Mesodermal cell (in vitro differentiated cells): ENCODE measurements around the gene PCDHGA5.
"Not testable (repeated sequence)": the region's sequence is repeated elsewhere in the genome, so short reads cannot be mapped to it uniquely, and the experiment has no call there.

ENCODE experiments used
- H3K27ac ChIP-seq: 2 replicates; pipeline ENCODE4 v1.7.0; 2013; ENCODE audit warnings: mild to moderate bottlenecking, low read depth, low read length, moderate library complexity; ENCODE audit not compliant: severe bottlenecking
- H3K36me3 ChIP-seq: 2 replicates; pipeline ENCODE4 v1.7.1; 2013; ENCODE audit warnings: mild to moderate bottlenecking, low read length, moderate library complexity; ENCODE audit not compliant: control insufficient read depth, insufficient read depth
- H3K4me1 ChIP-seq: one replicate; pipeline ENCODE4 v1.7.1; 2013; ENCODE audit warnings: mild to moderate bottlenecking, low read length; ENCODE audit not compliant: insufficient read depth, control insufficient read depth, poor library complexity, severe bottlenecking
- H3K4me3 ChIP-seq: 2 replicates; pipeline ENCODE4 v1.7.0; 2013; ENCODE audit warnings: low read length, control low read depth, mild to moderate bottlenecking; ENCODE audit not compliant: insufficient read depth, poor library complexity, severe bottlenecking; ENCODE audit errors: extremely low read depth
- H3K9me3 ChIP-seq: 2 replicates; pipeline ENCODE4 v1.7.1; 2013; ENCODE audit warnings: mild to moderate bottlenecking, low read length, moderate library complexity; ENCODE audit not compliant: control insufficient read depth
- WGBS, 2 experiments: methylation state at CpG; one replicate each; pipeline ENCODE4 v1.1.5; 2013; ENCODE audit warnings: missing lambda C conversion rate in 2 of 2; ENCODE audit not compliant: insufficient coverage in 2 of 2; 5-methylcytosine and 5-hydroxymethylcytosine counted together

Gene PCDHGA5

GRCh38 chr5:141389153-141390042 is 25.4 kb downstream of the PCDHGA5 start:
- Histone ChIP-seq H3K36me3 (peaks cover 15% of the 10 kb centered on the region), H3K9me3 (peaks cover 56% of the 10 kb centered on the region), H3K4me3 (no peak overlapping the region), H3K4me1 (no peaks in the 10 kb centered on the region), H3K27ac (no peak overlapping the region)
- 95 to 97% methylated on average over 70 to 77 of the region's 77 CpGs for WGBS, 2 experiments

- peaks cover 15% of the 10 kb centered on the region for H3K36me3 ChIP-seq
Measured at GRCh38 chr5:141392429-141393198, 28.7 kb downstream of the PCDHGA5 start, which contains the start of gene PCDHGA8. TSS of gene PCDHGA8 (plus strand) at chr5:141392633. CDS start at chr5:141392814, 181 bp downstream.

GRCh38 chr5:141393267-141393666 is 29.3 kb downstream of the PCDHGA5 start:
- WGBS, 2 experiments: 95% methylated on average over 19 to 20 of the region's 21 CpGs
- no peak overlapping the region for H3K4me3 ChIP-seq
- H3K36me3 ChIP-seq: peaks cover 15% of the 10 kb centered on the region
- H3K9me3 ChIP-seq: peaks cover 63% of the 10 kb centered on the region
- H3K27ac ChIP-seq: no peak overlapping the region
- H3K4me1 ChIP-seq: no peaks in the 10 kb centered on the region

More at GRCh38 chr5:141392429-141393198, 28.7 kb downstream of the PCDHGA5 start, which contains the start of gene PCDHGA8:
- H3K4me1 ChIP-seq: no peaks in the 10 kb centered on the region
- peaks cover 63% of the 10 kb centered on the region for H3K9me3 ChIP-seq
- no peak within 1 kb of the TSS for H3K27ac ChIP-seq
- 92 to 96% methylated on average over 31 to 37 of the region's 38 CpGs for WGBS, 2 experiments
- no peak within 1 kb of the TSS for H3K4me3 ChIP-seq

- WGBS, 2 experiments: 93 to 96% methylated on average over 18 to 35 of the region's 53 CpGs
- not testable (repeated sequence) for H3K27ac ChIP-seq, H3K4me3 ChIP-seq, H3K4me1 ChIP-seq
- Histone ChIP-seq H3K36me3 (peaks cover 15% of the 10 kb centered on the region), H3K9me3 (peaks cover 63% of the 10 kb centered on the region)
Measured at GRCh38 chr5:141394401-141395187, 30.6 kb downstream of the PCDHGA5 start.

- H3K4me1 ChIP-seq, H3K4me3 ChIP-seq, H3K27ac ChIP-seq: not testable (repeated sequence)
- 85 to 92% methylated on average over 14 of the region's 43 CpGs for WGBS, 2 experiments
- Histone ChIP-seq H3K9me3 (peaks cover 48% of the 10 kb centered on the region), H3K36me3 (peaks cover 12% of the 10 kb centered on the region)
Measured at GRCh38 chr5:141397756-141398551, 34.0 kb downstream of the PCDHGA5 start, which contains the start of gene PCDHGB5. TSS of gene PCDHGB5 (plus strand) at chr5:141397947. CDS start at chr5:141398128, 181 bp downstream.

GRCh38 chr5:141398608-141399007 is 34.6 kb downstream of the PCDHGA5 start:
- 91 to 96% methylated on average over 14 of the region's 15 CpGs for WGBS, 2 experiments
- H3K4me1 ChIP-seq: no peaks in the 10 kb centered on the region
- no peak overlapping the region for H3K27ac ChIP-seq
- H3K4me3 ChIP-seq: no peak overlapping the region
- H3K36me3 ChIP-seq: peaks cover 6% of the 10 kb centered on the region
- H3K9me3 ChIP-seq: peaks cover 47% of the 10 kb centered on the region

GRCh38 chr5:141399555-141400258 is 35.7 kb downstream of the PCDHGA5 start:
- WGBS, 2 experiments: 96 to 97% methylated on average over 57 to 61 of the region's 61 CpGs
- Histone ChIP-seq H3K4me1 (no peaks in the 10 kb centered on the region), H3K9me3 (peaks cover 40% of the 10 kb centered on the region), H3K4me3 (no peak overlapping the region), H3K36me3 (peaks cover 5% of the 10 kb centered on the region), H3K27ac (no peak overlapping the region)

- H3K9me3 ChIP-seq: peaks cover 28% of the 10 kb centered on the region
- WGBS, 2 experiments: 93 to 97% methylated on average over 26 to 27 of the region's 27 CpGs
- no peak within 1 kb of the TSS for H3K4me3 ChIP-seq
- peaks cover 5% of the 10 kb centered on the region for H3K36me3 ChIP-seq
- no peaks in the 10 kb centered on the region for H3K4me1 ChIP-seq
- H3K27ac ChIP-seq: no peak within 1 kb of the TSS
Measured at GRCh38 chr5:141402553-141403243, 38.7 kb downstream of the PCDHGA5 start, which contains the start of gene PCDHGA9. TSS of gene PCDHGA9 (plus strand) at chr5:141402778. CDS start at chr5:141402953, 175 bp downstream.

- Histone ChIP-seq H3K4me3 (no peak overlapping the region), H3K36me3 (peaks cover 5% of the 10 kb centered on the region), H3K4me1 (no peaks in the 10 kb centered on the region), H3K27ac (no peak overlapping the region), H3K9me3 (peaks cover 28% of the 10 kb centered on the region)
- 98% methylated on average over 18 to 20 of the region's 22 CpGs for WGBS, 2 experiments
Measured at GRCh38 chr5:141403387-141403786, 39.4 kb downstream of the PCDHGA5 start.
